ENCODE data around the gene CRB2. TPM values are rescaled to one million over a fixed set of nuclear protein-coding genes. Genes with fewer than 3 reads are reported as not detected.

CRB2 gene
- total and polyA plus RNA-seq, 4 experiments from 2014 or later, result not detected

- Mint-ChIP-seq H3K4me1 (peaks cover 0 to 18% (median 2%) of the 10 kb centered on the region in 4 donors), H3K4me3 (no peak overlapping the region), H3K27me3 (peaks cover 22 to 29% of the 10 kb centered on the region in 2 donors), H3K27ac (no peak overlapping the region), H3K36me3 (no peaks in the 10 kb centered on the region), H3K9me3 (no peaks in the 10 kb centered on the region)
- Histone ChIP-seq H3K36me3 (ENCODE audit: insufficient read depth, low read length) (no peaks in the 10 kb centered on the region), H3K4me1 (ENCODE audit: insufficient read depth, low read length) (peaks cover 12% of the 10 kb centered on the region), H3K9me3 (ENCODE audit: control insufficient read depth in 1 of 2, low read length in 2 of 2) (no peaks in the 10 kb centered on the region), H3K27ac (ENCODE audit: low read depth, low read length) (no peak overlapping the region), H3K27me3 (ENCODE audit: insufficient read depth, low read length) (peaks cover 17% of the 10 kb centered on the region), H3K4me3 (ENCODE audit: low read length in 2 of 2) (no peak overlapping the region)
- intact Hi-C loops (cut with micrococcal nuclease), result no loop called here
- ChIA-PET CTCF (ENCODE audit: partially characterized antibody) (no interaction called here), POLR2A (ENCODE audit: partially characterized antibody) (no interaction called here)
- no peak for DNase-seq
Measured at GRCh38 chr9:123371228-123371584, 15.2 kb downstream of the CRB2 start.

- Histone ChIP-seq H3K27me3 (ENCODE audit: insufficient read depth, low read length) (peaks cover 17% of the 10 kb centered on the region), H3K36me3 (ENCODE audit: insufficient read depth, low read length) (no peaks in the 10 kb centered on the region), H3K4me1 (ENCODE audit: insufficient read depth, low read length) (peaks cover 14% of the 10 kb centered on the region), H3K4me3 (ENCODE audit: low read length in 2 of 2) (no peak overlapping the region), H3K9me3 (ENCODE audit: control insufficient read depth in 1 of 2, low read length in 2 of 2) (no peaks in the 10 kb centered on the region), H3K27ac (ENCODE audit: low read depth, low read length) (no peak overlapping the region)
- Mint-ChIP-seq H3K36me3 (no peaks in the 10 kb centered on the region), H3K27ac (peak overlapping the region in 2 of 7 donors; percentile 53 to 59), H3K4me3 (peak overlapping the region in 1 of 8 donors; percentile 50), H3K27me3 (peaks cover 22 to 29% of the 10 kb centered on the region in 2 donors), H3K9me3 (no peaks in the 10 kb centered on the region), H3K4me1 (peaks cover 0 to 18% (median 4%) of the 10 kb centered on the region in 4 donors)
- intact Hi-C loops (cut with micrococcal nuclease), result no loop called here
- CTCF ChIA-PET (ENCODE audit: partially characterized antibody), result no interaction called here
- DNase-seq, result no peak
- POLR2A ChIA-PET (ENCODE audit: partially characterized antibody), result no interaction called here
Measured at GRCh38 chr9:123371805-123372590, 16.0 kb downstream of the CRB2 start.

GRCh38 chr9:123372766-123373446, 16.9 kb downstream of the CRB2 start:
- Mint-ChIP-seq H3K4me1 (peaks cover 0 to 18% (median 5%) of the 10 kb centered on the region in 4 donors), H3K4me3 (peak overlapping the region in 1 of 8 donors; percentile 60), H3K27ac (no peak overlapping the region), H3K36me3 (no peaks in the 10 kb centered on the region), H3K9me3 (no peaks in the 10 kb centered on the region), H3K27me3 (peaks cover 19 to 25% of the 10 kb centered on the region in 2 donors)
- H3K4me3 ChIP-seq (ENCODE audit: low read length in 2 of 2), result no peak overlapping the region
- intact Hi-C loops (cut with micrococcal nuclease), result no loop called here
- H3K4me1 ChIP-seq (ENCODE audit: insufficient read depth, low read length), result peaks cover 14% of the 10 kb centered on the region
- ChIA-PET CTCF (ENCODE audit: partially characterized antibody) (no interaction called here), POLR2A (ENCODE audit: partially characterized antibody) (no interaction called here)
- no peaks in the 10 kb centered on the region for H3K9me3 ChIP-seq (ENCODE audit: control insufficient read depth in 1 of 2, low read length in 2 of 2)
- no peaks in the 10 kb centered on the region for H3K36me3 ChIP-seq (ENCODE audit: insufficient read depth, low read length)
- peaks cover 17% of the 10 kb centered on the region for H3K27me3 ChIP-seq (ENCODE audit: insufficient read depth, low read length)
- no peak overlapping the region for H3K27ac ChIP-seq (ENCODE audit: low read depth, low read length)
- DNase-seq, result no peak

DNA sequence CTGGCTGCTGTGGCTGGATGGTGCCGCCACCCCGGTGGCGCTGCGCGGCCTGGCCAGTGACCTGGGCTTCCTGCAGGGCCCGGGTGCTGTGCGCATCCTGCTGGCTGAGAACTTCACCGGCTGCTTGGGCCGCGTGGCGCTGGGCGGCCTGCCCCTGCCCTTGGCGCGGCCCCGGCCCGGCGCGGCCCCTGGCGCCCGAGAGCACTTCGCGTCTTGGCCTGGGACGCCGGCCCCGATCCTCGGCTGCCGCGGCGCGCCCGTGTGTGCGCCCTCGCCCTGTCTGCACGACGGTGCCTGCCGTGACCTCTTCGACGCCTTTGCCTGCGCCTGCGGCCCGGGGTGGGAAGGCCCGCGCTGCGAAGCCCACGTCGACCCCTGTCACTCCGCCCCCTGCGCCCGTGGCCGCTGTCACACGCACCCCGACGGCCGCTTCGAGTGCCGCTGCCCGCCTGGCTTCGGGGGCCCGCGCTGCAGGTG, 17.5 kb downstream of the CRB2 start:
- intact Hi-C loops (cut with micrococcal nuclease), result no loop called here
- H3K36me3 Mint-ChIP-seq, result no peaks in the 10 kb centered on the region
- Histone ChIP-seq H3K9me3 (ENCODE audit: control insufficient read depth in 1 of 2, low read length in 2 of 2) (no peaks in the 10 kb centered on the region), H3K4me1 (ENCODE audit: insufficient read depth, low read length) (peaks cover 14% of the 10 kb centered on the region), H3K27ac (ENCODE audit: low read depth, low read length) (no peak overlapping the region), H3K27me3 (ENCODE audit: insufficient read depth, low read length) (peaks cover 17% of the 10 kb centered on the region), H3K36me3 (ENCODE audit: insufficient read depth, low read length) (no peaks in the 10 kb centered on the region), H3K4me3 (ENCODE audit: low read length in 2 of 2) (no peak overlapping the region)
- H3K9me3 Mint-ChIP-seq, result no peaks in the 10 kb centered on the region
- ChIA-PET CTCF (ENCODE audit: partially characterized antibody) (no interaction called here), POLR2A (ENCODE audit: partially characterized antibody) (no interaction called here)
- no peak overlapping the region for H3K27ac Mint-ChIP-seq
- no peak for DNase-seq
- peaks cover 0 to 18% (median 5%) of the 10 kb centered on the region in 4 donors for H3K4me1 Mint-ChIP-seq
- H3K4me3 Mint-ChIP-seq, result no peak overlapping the region
- H3K27me3 Mint-ChIP-seq, result peaks cover 19 to 25% of the 10 kb centered on the region in 2 donors

DNA sequence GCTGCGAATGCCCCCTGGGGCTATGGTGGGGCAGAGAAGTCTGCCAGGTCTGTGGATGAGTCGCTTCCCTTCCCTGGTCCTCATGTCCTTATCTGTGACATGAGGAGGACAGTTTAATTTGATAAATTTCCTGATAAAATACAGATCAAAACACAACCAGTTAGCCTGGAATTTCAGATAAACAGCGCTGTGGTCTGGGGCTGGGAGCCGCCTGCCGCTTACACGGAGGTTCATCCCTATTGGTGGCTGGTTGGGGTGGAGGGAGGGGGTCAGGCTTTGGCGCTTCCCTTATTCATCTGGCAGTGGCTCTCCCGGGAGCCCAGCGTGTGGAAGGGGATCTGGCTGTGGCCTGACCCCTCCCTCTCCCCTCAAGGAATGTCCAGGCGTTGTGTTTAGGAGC, 17.9 kb downstream of the CRB2 start:
- peaks cover 17% of the 10 kb centered on the region for H3K27me3 ChIP-seq (ENCODE audit: insufficient read depth, low read length)
- POLR2A ChIA-PET (ENCODE audit: partially characterized antibody), result no interaction called here
- H3K36me3 Mint-ChIP-seq, result no peaks in the 10 kb centered on the region

GRCh38 chr9:123375469-123376132, 19.6 kb downstream of the CRB2 start:
- no peak overlapping the region for H3K27ac ChIP-seq (ENCODE audit: low read depth, low read length)
- Mint-ChIP-seq H3K4me3 (no peak overlapping the region), H3K9me3 (no peaks in the 10 kb centered on the region), H3K36me3 (no peaks in the 10 kb centered on the region), H3K4me1 (peaks cover 0 to 18% (median 5%) of the 10 kb centered on the region in 4 donors), H3K27ac (no peak overlapping the region), H3K27me3 (peaks cover 19 to 21% of the 10 kb centered on the region in 2 donors)
- POLR2A ChIA-PET (ENCODE audit: partially characterized antibody), result no interaction called here
- H3K36me3 ChIP-seq (ENCODE audit: insufficient read depth, low read length), result no peaks in the 10 kb centered on the region
- H3K9me3 ChIP-seq (ENCODE audit: control insufficient read depth in 1 of 2, low read length in 2 of 2), result no peaks in the 10 kb centered on the region
- no peak for DNase-seq
- peaks cover 14% of the 10 kb centered on the region for H3K4me1 ChIP-seq (ENCODE audit: insufficient read depth, low read length)
- peaks cover 17% of the 10 kb centered on the region for H3K27me3 ChIP-seq (ENCODE audit: insufficient read depth, low read length)
- intact Hi-C loops (cut with micrococcal nuclease), result no loop called here
- CTCF ChIA-PET (ENCODE audit: partially characterized antibody), result interaction anchor here (1.0 kb wide), 1 partner anchor 10 kb away, joined by 5 read pairs; no protein-coding TSS in a partner anchor
- H3K4me3 ChIP-seq (ENCODE audit: low read length in 2 of 2), result no peak overlapping the region

More for the DNA sequence above, 17.9 kb downstream of the CRB2 start:
- no peak overlapping the region for H3K27ac Mint-ChIP-seq
- no peak overlapping the region for H3K27ac ChIP-seq (ENCODE audit: low read depth, low read length)
- H3K9me3 Mint-ChIP-seq, result no peaks in the 10 kb centered on the region
- peaks cover 0 to 18% (median 5%) of the 10 kb centered on the region in 4 donors for H3K4me1 Mint-ChIP-seq
- H3K27me3 Mint-ChIP-seq, result peaks cover 19 to 25% of the 10 kb centered on the region in 2 donors
- H3K4me1 ChIP-seq (ENCODE audit: insufficient read depth, low read length), result peaks cover 14% of the 10 kb centered on the region
- no peaks in the 10 kb centered on the region for H3K9me3 ChIP-seq (ENCODE audit: control insufficient read depth in 1 of 2, low read length in 2 of 2)
- CTCF ChIA-PET (ENCODE audit: partially characterized antibody), result no interaction called here
- intact Hi-C loops (cut with micrococcal nuclease), result no loop called here
- no peak overlapping the region for H3K4me3 Mint-ChIP-seq
- no peak for DNase-seq
- H3K36me3 ChIP-seq (ENCODE audit: insufficient read depth, low read length), result no peaks in the 10 kb centered on the region
- H3K4me3 ChIP-seq (ENCODE audit: low read length in 2 of 2), result no peak overlapping the region

Measured in CD4-positive, alpha-beta memory T cell (primary cell).